SHP77 treated with DMSO at 0.1 percent for 48 hours (cell line): ENCODE results near the gene COL10A1.

ENCODE experiments used
- DNase-seq: peaks from one replicate; lab custom pipeline; 2025; lab: John Stamatoyannopoulos, UW

COL10A1 gene

GRCh38 chr6:116126032-116126431 is at the start of gene COL10A1:
Gene COL10A1 (minus strand): TSS chr6:116126132. CDS start chr6:116125492, 640 bp downstream.
- no peak for DNase-seq

GRCh38 chr6:116175344-116175743 is 49.4 kb upstream of the COL10A1 start:
- no peak for DNase-seq

- no peak for DNase-seq
Observed at GRCh38 chr6:116173928-116174327, 48.0 kb upstream of the COL10A1 start.

GRCh38 chr6:116170358-116171057 is 44.6 kb upstream of the COL10A1 start:
- no peak for DNase-seq

GRCh38 chr6:116169880-116170279 is 43.9 kb upstream of the COL10A1 start:
- no peak for DNase-seq

- DNase-seq = no peak
Observed at GRCh38 chr6:116168148-116168547, 42.2 kb upstream of the COL10A1 start.

GRCh38 chr6:116166369-116166768 is 40.4 kb upstream of the COL10A1 start:
- DNase-seq = no peak

GRCh38 chr6:116165596-116165995 is 39.7 kb upstream of the COL10A1 start:
- no peak for DNase-seq

- DNase-seq = no peak
Observed at GRCh38 chr6:116159782-116160524, 34.0 kb upstream of the COL10A1 start.

- no peak for DNase-seq
Observed at GRCh38 chr6:116158641-116159040, 32.7 kb upstream of the COL10A1 start.

- no peak for DNase-seq
Observed at GRCh38 chr6:116157391-116157790, 31.5 kb upstream of the COL10A1 start.

- DNase-seq = no peak
Observed at GRCh38 chr6:116156405-116157326, 30.7 kb upstream of the COL10A1 start.

- DNase-seq = no peak
Observed at GRCh38 chr6:116154887-116155286, 29.0 kb upstream of the COL10A1 start.

- DNase-seq = no peak
Observed at GRCh38 chr6:116152620-116153019, 26.7 kb upstream of the COL10A1 start.

GRCh38 chr6:116145803-116146675 is 20.1 kb upstream of the COL10A1 start:
- DNase-seq = no peak

- DNase-seq = no peak
Observed at GRCh38 chr6:116144605-116145004, 18.7 kb upstream of the COL10A1 start.

- no peak for DNase-seq
Observed at GRCh38 chr6:116139917-116140316, 14.0 kb upstream of the COL10A1 start.

- DNase-seq = no peak
Observed at GRCh38 chr6:116136933-116137340, 11.0 kb upstream of the COL10A1 start.

- DNase-seq = no peak
Observed at GRCh38 chr6:116136373-116136772, 10.4 kb upstream of the COL10A1 start.

GRCh38 chr6:116133453-116133852 is 7.5 kb upstream of the COL10A1 start:
- DNase-seq = no peak

GRCh38 chr6:116127771-116128493 is 2.0 kb upstream of the COL10A1 start:
- DNase-seq = no peak
